Activated T-cell treated with anti-CD3 and anti-CD28 coated beads, Interleukin-2, amount 50 U/mL, for 72 hours (primary cell): ENCODE data around the gene SERPINA1. TPM values are rescaled to one million over a fixed set of nuclear protein-coding genes. Genes with fewer than 3 reads are reported as not detected.
A peak's percentile ranks its signal among the peaks of the same experiment; 100 is the strongest.
"Not testable (repeated sequence)": the region's sequence is repeated elsewhere in the genome, so short reads cannot be mapped to it uniquely, and the experiment has no call there.

ENCODE experiments used
- ATAC-seq, 2 donors: fragments of 150-1000 bp; cut with Tn5 transposase; replicated peaks in 1 of 2; 2 replicates each; pipeline ENCODE4 v1.10.0; 2021; ENCODE audit warnings: moderate library complexity in 2 of 2, mild to moderate bottlenecking in 1 of 2
- DNase-seq, 2 donors: peaks; one replicate each; pipeline ENCODE4 v3.0.0; 2021 to 2022; ENCODE audit warnings: mixed read lengths in 1 of 2
- H3K27ac Mint-ChIP-seq: one replicate; pipeline ENCODE4 v1.8.0; 2022; ENCODE audit warnings: mild to moderate bottlenecking, moderate library complexity, mixed read lengths
- H3K27me3 Mint-ChIP-seq: one replicate; pipeline ENCODE4 v1.8.0; 2022; ENCODE audit warnings: low read depth, mixed read lengths
- H3K36me3 Mint-ChIP-seq, 2 donors: one replicate each; pipeline ENCODE4 v1.8.0; 2022; ENCODE audit warnings: mixed read lengths in 2 of 2, mild to moderate bottlenecking in 1 of 2; ENCODE audit not compliant: insufficient read depth in 2 of 2
- H3K4me1 Mint-ChIP-seq: one replicate; pipeline ENCODE4 v1.8.0; 2022; ENCODE audit warnings: low read depth, mixed read lengths
- H3K4me3 Mint-ChIP-seq, 2 donors: one replicate each; pipeline ENCODE4 v1.8.0; 2022; ENCODE audit warnings: mild to moderate bottlenecking in 2 of 2, mixed read lengths in 2 of 2, moderate library complexity in 2 of 2
- H3K9me3 Mint-ChIP-seq, 2 donors: one replicate each; pipeline ENCODE4 v1.8.0; 2022; ENCODE audit warnings: mixed read lengths in 2 of 2
- total RNA-seq, 2 donors: library from RNA; stranded (reverse); gene quantifications; one replicate each; pipeline ENCODE4 v1.2.3, GENCODE V29; 2022

The SERPINA1 gene
- total RNA-seq, 2 donors from 2014 or later, result 20.3 to 68.9 TPM

- Mint-ChIP-seq H3K36me3 (peaks cover 3 to 6% of the 10 kb centered on the region in 2 donors), H3K27me3 (peaks cover 25% of the 10 kb centered on the region), H3K4me3 (no peak overlapping the region), H3K4me1 (peaks cover 9% of the 10 kb centered on the region), H3K9me3 (peaks cover 5 to 10% of the 10 kb centered on the region in 2 donors), H3K27ac (no peak overlapping the region)
- peak; percentile 46 to 76 for ATAC-seq
- no peak for DNase-seq
Observed at GRCh38 chr14:94354638-94355185, 33.7 kb downstream of the SERPINA1 start.

- Mint-ChIP-seq H3K9me3 (peaks cover 5 to 10% of the 10 kb centered on the region in 2 donors), H3K27me3 (peaks cover 29% of the 10 kb centered on the region)
- H3K4me3 Mint-ChIP-seq, H3K27ac Mint-ChIP-seq, H3K4me1 Mint-ChIP-seq, ATAC-seq, H3K36me3 Mint-ChIP-seq, DNase-seq: not testable (repeated sequence)
Observed at GRCh38 chr14:94354190-94354589, 34.2 kb downstream of the SERPINA1 start.

- ATAC-seq (no peak), DNase-seq (no peak)
- Mint-ChIP-seq H3K27me3 (peaks cover 27% of the 10 kb centered on the region), H3K4me1 (peaks cover 11% of the 10 kb centered on the region), H3K27ac (no peak overlapping the region), H3K4me3 (no peak overlapping the region), H3K36me3 (peaks cover 8 to 10% of the 10 kb centered on the region in 2 donors), H3K9me3 (peaks cover 3 to 10% of the 10 kb centered on the region in 2 donors)
Observed at GRCh38 chr14:94349276-94349675, 39.1 kb downstream of the SERPINA1 start.

GRCh38 chr14:94348836-94349235, 39.6 kb downstream of the SERPINA1 start:
- Mint-ChIP-seq H3K4me3 (no peak overlapping the region), H3K9me3 (peaks cover 3 to 8% of the 10 kb centered on the region in 2 donors), H3K27me3 (peaks cover 27% of the 10 kb centered on the region), H3K36me3 (peaks cover 8 to 10% of the 10 kb centered on the region in 2 donors), H3K4me1 (peaks cover 11% of the 10 kb centered on the region), H3K27ac (no peak overlapping the region)
- no peak for ATAC-seq
- DNase-seq, result no peak

- Mint-ChIP-seq H3K4me1 (peaks cover 19% of the 10 kb centered on the region), H3K27me3 (peaks cover 28% of the 10 kb centered on the region), H3K4me3 (no peak overlapping the region), H3K27ac (peak overlapping the region; percentile 74), H3K9me3 (peaks cover 0 to 4% of the 10 kb centered on the region in 2 donors), H3K36me3 (peaks cover 5 to 7% of the 10 kb centered on the region in 2 donors)
- DNase-seq, result no peak
- ATAC-seq, result no peak
Observed at GRCh38 chr14:94346841-94347240, 41.6 kb downstream of the SERPINA1 start.

- H3K36me3 Mint-ChIP-seq, H3K4me3 Mint-ChIP-seq, H3K9me3 Mint-ChIP-seq: not testable (repeated sequence)
- peaks cover 25% of the 10 kb centered on the region for H3K4me1 Mint-ChIP-seq
- H3K27ac Mint-ChIP-seq, result peak overlapping the region; percentile 74
- ATAC-seq (peak; percentile 86 to 89), DNase-seq (peak; percentile 72 to 79)
- H3K27me3 Mint-ChIP-seq, result peaks cover 28% of the 10 kb centered on the region
Observed at GRCh38 chr14:94346065-94346786, 42.2 kb downstream of the SERPINA1 start.

- no peak overlapping the region for H3K4me3 Mint-ChIP-seq
- DNase-seq, result no peak
- H3K27ac Mint-ChIP-seq, result peak overlapping the region; percentile 58
Observed at GRCh38 chr14:94345344-94346064, 42.9 kb downstream of the SERPINA1 start.

GRCh38 chr14:94344389-94344788, 44.0 kb downstream of the SERPINA1 start:
- H3K27ac Mint-ChIP-seq, result no peak overlapping the region
- ATAC-seq (no peak), DNase-seq (no peak)
- H3K27me3 Mint-ChIP-seq, result peaks cover 40% of the 10 kb centered on the region
- peaks cover 31% of the 10 kb centered on the region for H3K4me1 Mint-ChIP-seq
- H3K9me3 Mint-ChIP-seq, result peaks cover 6 to 9% of the 10 kb centered on the region in 2 donors
- H3K4me3 Mint-ChIP-seq, result no peak overlapping the region
- peaks cover 14 to 16% of the 10 kb centered on the region in 2 donors for H3K36me3 Mint-ChIP-seq

More at GRCh38 chr14:94345344-94346064, 42.9 kb downstream of the SERPINA1 start:
- H3K9me3 Mint-ChIP-seq, result peaks cover 4 to 8% of the 10 kb centered on the region in 2 donors
- H3K27me3 Mint-ChIP-seq, result peaks cover 33% of the 10 kb centered on the region
- peak in 1 of 2 donors; percentile 6 for ATAC-seq
- peaks cover 11 to 13% of the 10 kb centered on the region in 2 donors for H3K36me3 Mint-ChIP-seq
- H3K4me1 Mint-ChIP-seq, result peaks cover 31% of the 10 kb centered on the region

- peaks cover 14 to 19% of the 10 kb centered on the region in 2 donors for H3K36me3 Mint-ChIP-seq
- H3K27me3 Mint-ChIP-seq, result peaks cover 30% of the 10 kb centered on the region
- no peak for ATAC-seq
- DNase-seq, result no peak
- H3K9me3 Mint-ChIP-seq, result peaks cover 10 to 12% of the 10 kb centered on the region in 2 donors
- H3K4me3 Mint-ChIP-seq, result no peak overlapping the region
- H3K4me1 Mint-ChIP-seq, result peaks cover 38% of the 10 kb centered on the region
- H3K27ac Mint-ChIP-seq, result no peak overlapping the region
Observed at GRCh38 chr14:94343238-94344005, 45.0 kb downstream of the SERPINA1 start.

- Mint-ChIP-seq H3K4me3 (peak overlapping the region; percentile 28 to 58), H3K27me3 (peaks cover 29% of the 10 kb centered on the region), H3K27ac (no peak overlapping the region), H3K4me1 (peaks cover 38% of the 10 kb centered on the region), H3K9me3 (peaks cover 12 to 13% of the 10 kb centered on the region in 2 donors), H3K36me3 (peaks cover 17 to 19% of the 10 kb centered on the region in 2 donors)
- DNase-seq, result peak; percentile 53 to 61
- ATAC-seq, result peak; percentile 72 to 81
Observed at GRCh38 chr14:94342334-94342934, 46.0 kb downstream of the SERPINA1 start.

- peak in 1 of 2 donors; percentile 10 for ATAC-seq
- H3K4me3 Mint-ChIP-seq, result peak overlapping the region; percentile 28 to 58
Observed at GRCh38 chr14:94341656-94342333, 46.6 kb downstream of the SERPINA1 start.

GRCh38 chr14:94340533-94340932, 47.9 kb downstream of the SERPINA1 start:
- Mint-ChIP-seq H3K9me3 (peaks cover 12 to 14% of the 10 kb centered on the region in 2 donors), H3K36me3 (peaks cover 16% of the 10 kb centered on the region in 2 donors), H3K4me3 (peak overlapping the region in 1 of 2 donors; percentile 16), H3K27me3 (peaks cover 29% of the 10 kb centered on the region), H3K4me1 (peaks cover 33% of the 10 kb centered on the region), H3K27ac (peak overlapping the region; percentile 9)
- ATAC-seq, result no peak
- no peak for DNase-seq

More at GRCh38 chr14:94341656-94342333, 46.6 kb downstream of the SERPINA1 start:
- peaks cover 29% of the 10 kb centered on the region for H3K27me3 Mint-ChIP-seq
- peaks cover 18 to 20% of the 10 kb centered on the region in 2 donors for H3K36me3 Mint-ChIP-seq
- peaks cover 37% of the 10 kb centered on the region for H3K4me1 Mint-ChIP-seq
- H3K27ac Mint-ChIP-seq, result no peak overlapping the region
- H3K9me3 Mint-ChIP-seq, result peaks cover 12 to 14% of the 10 kb centered on the region in 2 donors
- peak in 1 of 2 donors; percentile 21 for DNase-seq
